Stimulated activated CD8-positive, alpha-beta memory T cell treated with anti-CD3 and anti-CD28 coated beads, Interleukin-7, amount 100 ng/mL, for 24 hours (primary cell): Measurements from ENCODE around the gene GHDC.

ENCODE experiments used
- DNase-seq: peaks from one replicate; pipeline ENCODE4 v3.0.0-alpha.2; 2020; ENCODE audit warnings: low read depth

GHDC gene

DNA sequence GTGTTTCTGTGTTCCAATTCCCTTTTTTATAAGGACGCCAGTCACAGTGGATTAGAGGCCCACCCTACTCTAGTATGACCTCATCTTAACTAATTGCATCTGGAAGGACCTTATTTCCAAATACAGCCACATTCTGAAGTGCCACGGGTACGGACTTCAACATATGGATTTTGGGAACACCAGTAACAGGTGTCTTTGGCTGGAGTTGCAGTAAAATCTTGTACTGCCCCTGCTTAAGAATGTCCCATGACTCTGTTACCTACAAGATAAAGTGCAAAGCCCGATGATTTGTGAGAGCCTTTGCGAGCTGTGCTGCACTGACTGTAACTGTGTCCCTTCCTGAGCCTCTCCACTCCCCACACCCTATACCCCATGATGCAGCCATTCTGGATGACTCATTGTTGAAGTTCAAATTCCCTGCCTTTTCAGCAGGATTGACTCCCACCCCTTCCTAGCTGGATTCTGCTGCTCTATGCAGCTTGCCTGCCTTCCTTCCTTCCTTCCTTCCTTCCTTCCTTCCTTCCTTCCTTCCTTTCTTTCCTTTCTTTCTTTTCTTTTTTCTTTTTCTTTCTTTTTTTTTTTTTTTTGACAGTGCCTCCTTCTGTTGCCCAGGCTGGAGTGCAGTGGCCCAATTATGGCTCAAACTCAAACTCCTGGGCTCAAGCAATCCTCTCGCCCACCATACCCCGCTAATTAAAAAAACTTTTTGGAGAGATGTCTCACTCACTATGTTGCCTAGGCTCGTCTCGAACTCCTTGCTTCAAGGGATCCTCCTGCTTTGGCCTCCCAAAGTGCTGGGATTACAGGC, 11.2 kb downstream of the GHDC start:
- no peak for DNase-seq

- no peak for DNase-seq
Measured at GRCh38 chr17:42181851-42182207, 12.5 kb downstream of the GHDC start.

DNA sequence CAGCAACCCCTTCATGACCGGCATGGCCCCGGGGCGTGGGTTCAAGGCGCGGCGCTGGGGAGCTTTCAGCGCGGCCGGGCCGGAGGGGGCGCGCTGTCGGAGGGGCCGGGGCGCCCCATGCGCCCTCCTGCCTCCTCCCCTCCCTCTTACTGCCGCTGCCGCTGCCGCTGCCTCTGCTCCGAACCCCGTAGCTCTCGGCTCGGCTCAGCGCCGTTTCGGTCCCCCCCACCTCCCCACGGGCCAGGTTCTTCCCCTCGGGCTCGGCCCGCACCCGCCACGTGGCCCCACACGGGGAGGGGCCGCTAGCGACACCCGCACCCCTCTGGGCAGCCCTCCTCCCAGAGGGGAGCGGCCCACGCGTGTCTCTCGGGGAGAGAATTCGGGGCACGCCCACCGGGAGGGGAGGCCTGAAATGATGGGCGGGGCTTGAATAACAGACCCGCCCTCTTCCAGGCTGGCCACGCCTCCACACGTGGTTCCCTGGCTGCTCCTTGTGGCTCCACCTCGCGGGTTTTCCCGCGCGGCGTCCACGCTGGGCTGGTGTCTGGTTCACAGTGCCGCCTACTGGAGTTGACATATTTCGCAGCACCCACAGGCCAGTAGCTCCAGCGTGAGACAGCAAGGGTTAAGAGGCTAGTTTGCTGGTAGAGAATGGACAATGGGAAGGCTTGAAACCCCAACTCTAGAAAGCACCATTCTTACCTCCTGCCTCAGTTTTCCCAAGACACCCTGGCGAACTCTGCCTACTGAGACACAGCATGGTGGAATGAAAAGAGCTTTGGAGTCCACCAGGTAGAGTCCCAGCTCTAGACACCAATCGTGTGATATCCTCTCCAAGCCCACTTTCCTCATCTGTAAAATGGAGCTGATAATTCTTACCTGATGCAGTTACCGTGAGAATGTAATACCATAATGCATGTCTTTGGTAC, 13.1 kb downstream of the GHDC start, which contains the start of gene KCNH4:
Gene KCNH4, minus strand, starts transcription at position 221 of the 929 bp plus-strand sequence. Its CDS starts 197 bp downstream, at position 24.
- DNase-seq: peak; percentile 70

DNA sequence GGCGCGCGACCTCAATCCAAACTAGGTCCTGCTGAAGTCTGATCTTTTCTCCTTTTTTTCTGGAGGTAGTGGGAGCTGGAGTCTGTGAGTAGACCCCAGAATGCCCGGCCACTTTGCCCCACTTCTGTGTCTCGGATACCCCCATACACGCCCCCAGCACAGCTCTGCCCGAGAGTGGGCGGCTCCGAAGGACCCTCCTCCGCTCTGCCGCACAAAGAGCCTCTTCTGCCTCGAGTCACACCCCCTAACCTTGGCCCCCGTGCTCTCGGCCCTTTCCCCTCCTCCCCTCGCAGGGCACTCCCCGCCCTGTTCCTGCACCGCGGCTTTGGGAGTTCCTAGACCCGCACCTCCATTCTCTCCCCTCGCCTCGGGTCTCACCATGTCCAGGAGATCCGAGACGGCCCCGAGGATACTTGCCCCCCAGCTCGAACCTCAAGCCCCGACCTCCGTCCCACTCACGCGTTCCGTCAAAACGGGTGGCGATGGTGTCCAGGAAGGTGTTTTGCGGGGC, 13.8 kb downstream of the GHDC start:
- no peak for DNase-seq

GRCh38 chr17:42179911-42180410, 14.3 kb downstream of the GHDC start:
- DNase-seq: no peak

DNA sequence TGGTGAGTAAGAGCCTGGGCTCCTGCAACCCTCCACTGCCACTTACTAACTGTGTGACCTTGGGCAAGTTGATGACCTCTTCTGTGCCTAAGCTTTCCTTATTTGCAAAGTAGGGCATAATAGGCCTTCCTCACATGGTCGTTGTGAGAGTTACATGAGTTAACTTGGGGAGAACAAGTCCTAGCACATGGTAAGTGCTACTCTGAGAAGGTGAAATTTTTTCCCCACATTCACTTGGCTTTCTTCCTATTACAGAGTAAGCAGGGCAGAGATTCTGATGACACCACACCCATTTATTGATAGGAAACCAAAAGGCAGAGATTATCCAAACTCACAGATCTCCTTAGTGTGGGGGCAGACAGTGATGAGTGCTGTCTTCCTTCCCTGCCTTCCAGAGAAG, 15.0 kb downstream of the GHDC start:
- DNase-seq: no peak

DNA sequence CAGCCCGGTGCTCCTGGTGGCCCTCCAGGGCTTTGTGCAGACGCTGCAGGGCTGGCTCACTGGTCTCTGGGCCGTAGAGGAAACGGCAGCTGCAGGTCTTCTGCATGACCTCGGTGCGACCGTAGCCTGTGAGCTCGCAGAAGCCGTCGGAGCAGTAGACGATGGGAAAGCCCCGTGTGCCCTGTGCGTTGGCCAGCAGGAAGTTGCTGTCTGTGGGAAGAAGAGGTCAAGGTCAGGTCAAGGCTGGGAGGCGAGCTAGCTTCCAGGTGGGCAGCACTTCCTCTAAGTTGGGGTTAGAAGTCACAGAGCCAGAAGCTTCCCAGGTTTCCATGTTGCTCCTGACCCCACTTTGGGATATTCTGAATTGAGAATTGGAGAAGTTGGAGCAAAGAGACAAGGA, 15.5 kb downstream of the GHDC start:
- no peak for DNase-seq

GRCh38 chr17:42177684-42178083, 16.6 kb downstream of the GHDC start:
- DNase-seq: no peak

DNA sequence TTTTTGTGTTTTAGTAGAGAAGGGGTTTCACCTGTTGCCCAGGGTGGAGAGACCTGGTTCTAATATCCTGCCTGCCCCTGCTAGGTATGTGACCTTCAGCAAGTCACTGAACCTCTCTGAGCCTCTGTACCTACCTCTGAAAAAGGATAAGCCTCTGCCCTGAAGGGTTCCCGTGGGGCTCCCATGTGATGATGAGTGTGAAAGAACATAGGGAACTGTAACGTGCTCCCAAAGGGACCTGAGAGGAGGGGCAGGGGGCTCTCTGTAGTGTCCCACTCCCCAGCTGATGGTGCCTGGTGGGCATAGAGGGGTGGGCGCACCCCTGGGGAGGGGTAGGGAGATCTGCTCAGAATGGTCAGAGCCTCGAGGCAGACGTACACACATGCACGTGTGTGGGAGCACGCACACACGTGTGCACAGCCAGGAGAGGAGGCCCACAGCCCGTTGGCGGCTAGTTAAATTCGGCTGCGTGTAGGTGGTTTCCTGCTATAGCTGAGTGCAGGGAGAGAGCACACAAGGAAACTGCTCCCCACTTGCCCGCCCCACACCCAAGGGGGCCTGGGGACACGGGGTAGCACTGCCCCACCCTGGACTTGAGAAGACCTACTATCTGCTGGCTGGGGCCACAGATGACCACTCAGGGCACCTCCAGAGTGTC, 20.0 kb downstream of the GHDC start:
- DNase-seq: no peak

GRCh38 chr17:42171831-42172230, 22.5 kb downstream of the GHDC start:
- no peak for DNase-seq

DNA sequence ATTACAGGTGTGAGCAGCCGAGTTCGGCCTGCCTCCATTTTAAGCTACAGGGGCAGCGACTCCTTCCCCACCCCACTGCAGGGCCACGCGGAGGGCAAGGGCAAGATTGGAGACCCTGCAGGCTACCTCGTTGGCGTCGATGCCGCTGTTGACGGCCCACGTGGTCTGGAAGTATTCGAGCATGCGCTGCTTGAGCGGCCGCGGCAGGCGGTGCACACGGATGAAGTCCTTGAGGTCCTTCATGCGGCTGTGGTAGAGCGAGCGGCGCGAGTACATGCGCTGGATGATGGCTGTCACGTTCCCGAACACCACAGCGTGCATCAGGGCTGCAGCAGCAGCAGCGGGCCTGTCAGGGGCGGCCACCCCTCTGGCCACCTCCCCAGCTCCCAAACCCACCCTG, 24.9 kb downstream of the GHDC start:
- no peak for DNase-seq

- no peak for DNase-seq
Measured at GRCh38 chr17:42167807-42168206, 26.5 kb downstream of the GHDC start.

GRCh38 chr17:42166196-42166763, 28.0 kb downstream of the GHDC start:
- no peak for DNase-seq

GRCh38 chr17:42165751-42166150, 28.5 kb downstream of the GHDC start:
- no peak for DNase-seq

GRCh38 chr17:42163696-42164407, 30.4 kb downstream of the GHDC start:
- no peak for DNase-seq

- DNase-seq: no peak
Measured at GRCh38 chr17:42163113-42163512, 31.2 kb downstream of the GHDC start.

- DNase-seq: no peak
Measured at GRCh38 chr17:42160531-42160910, 33.8 kb downstream of the GHDC start.

DNA sequence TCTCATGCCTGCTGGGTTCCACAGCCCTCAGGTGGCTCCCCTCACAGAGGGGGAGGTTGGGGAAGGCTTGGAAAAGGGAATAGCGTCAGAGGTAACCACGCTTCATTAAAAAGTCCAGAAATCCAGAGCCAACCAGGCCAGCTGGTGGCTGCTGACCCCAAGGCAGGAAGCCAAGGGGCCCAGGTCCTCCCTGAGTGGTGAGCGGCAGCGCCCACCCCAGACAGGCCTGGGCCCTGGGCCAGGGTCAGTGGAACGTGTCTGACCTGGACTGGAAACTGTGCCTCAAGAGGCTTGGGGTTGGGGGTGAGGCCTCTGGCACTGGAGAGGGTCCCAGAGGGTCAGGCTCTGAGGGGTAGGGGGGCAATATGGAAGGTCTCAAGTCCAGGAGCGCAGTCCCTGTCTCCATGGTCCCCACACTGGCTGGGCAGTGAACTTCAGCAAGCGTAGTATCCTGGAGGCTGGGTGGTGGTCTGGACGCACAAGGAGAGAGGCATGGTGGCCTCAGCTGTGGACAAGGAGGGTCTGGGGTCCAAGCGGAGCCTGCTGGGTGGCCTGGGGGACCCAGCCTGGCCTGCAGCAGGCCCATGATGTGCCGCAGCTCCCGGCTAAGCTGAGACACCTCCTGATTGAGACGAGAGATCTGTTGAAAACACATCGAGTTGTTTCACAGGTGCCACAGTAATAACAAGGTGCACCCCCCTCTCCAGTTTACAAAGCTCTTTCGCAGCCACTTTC, 34.3 kb downstream of the GHDC start:
- DNase-seq: no peak

GRCh38 chr17:42155614-42156045, 38.7 kb downstream of the GHDC start:
- no peak for DNase-seq
